Tibial artery (tissue), 4 donors: ENCODE results near the gene PSMD11.

Source experiments
- DNase-seq, 2 donors: peaks; one replicate each; pipeline ENCODE4 v3.0.0-alpha.2; 2019
- H3K27ac ChIP-seq, 2 donors: fragments of 200-600 bp; sonication (generic) in 1 of 2; 1 replicate in 1 of 2; 2 replicates in 1 of 2; pipeline ENCODE4 v1.5.1; 2018 to 2019; ENCODE audit warnings: mild to moderate bottlenecking in 1 of 2
- H3K27me3 ChIP-seq, 2 donors: fragments of 200-600 bp; sonication (generic) in 1 of 2; one replicate each; pipeline versions ENCODE4 v1.5.1 to v1.6.0; 2016 to 2019
- H3K36me3 ChIP-seq, 3 donors: fragments of 200-600 bp; sonication (generic) in 2 of 3; one replicate each; pipeline ENCODE4 v1.5.1; 2016 to 2019; ENCODE audit warnings: mild to moderate bottlenecking in 2 of 3
- H3K4me1 ChIP-seq, 4 donors: fragments of 200-600 bp; sonication (generic) in 2 of 4; 1 replicate in 3 of 4; 2 replicates in 1 of 4; pipeline ENCODE4 v1.5.1; 2016 to 2019
- H3K4me3 ChIP-seq, 2 donors: fragments of 200-600 bp; sonication (generic) in 1 of 2; 1 replicate in 1 of 2; 2 replicates in 1 of 2; pipeline ENCODE4 v1.5.1; 2018 to 2019; ENCODE audit warnings: mild to moderate bottlenecking in 2 of 2
- H3K9me3 ChIP-seq, 3 donors: fragments of 200-600 bp; sonication (generic) in 1 of 3; one replicate each; pipeline ENCODE4 v1.5.1; 2016 to 2019
- CTCF ChIP-seq, 2 experiments: fragments of 200-600 bp in 1 of 2; fragments of 450-650 bp in 1 of 2; IDR thresholded peaks; one replicate each; pipeline ENCODE4 v1.5.1; 2017 to 2019; ENCODE audit warnings: antibody characterized with exemption in 2 of 2, mild to moderate bottlenecking in 1 of 2, moderate library complexity in 1 of 2
- intact Hi-C: fragments of 100-400 bp; cut with DNase I; formaldehyde crosslinking; loops from one replicate; pipeline ENCODE4 v1.15.0; 2023; ENCODE audit warnings: low total_unique reads

Gene PSMD11

DNA sequence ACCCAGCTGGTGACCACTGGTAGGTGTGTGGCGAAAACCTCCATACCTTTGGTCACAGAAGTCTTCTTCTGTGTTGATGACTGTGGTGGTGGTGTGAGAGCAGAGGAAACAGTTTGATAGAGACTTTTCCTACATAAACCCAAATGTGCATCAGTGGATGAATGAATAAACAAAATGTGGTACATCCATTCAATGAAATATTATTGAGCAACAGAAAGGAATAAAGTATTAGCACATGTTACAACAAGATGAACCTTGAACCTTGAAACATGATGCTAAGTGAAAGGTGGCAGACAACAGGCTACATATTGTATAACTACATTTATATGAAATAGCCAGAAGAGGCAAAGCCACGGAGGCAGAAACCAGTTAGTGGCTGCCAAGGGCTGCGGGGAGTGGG is 57.7 kb downstream of the PSMD11 start:
- Histone ChIP-seq H3K27ac (no peak overlapping the region), H3K36me3 (peaks cover 0 to 32% (median 20%) of the 10 kb centered on the region in 3 donors), H3K9me3 (no peaks in the 10 kb centered on the region), H3K4me1 (peaks cover 0 to 34% (median 14%) of the 10 kb centered on the region in 4 donors), H3K4me3 (no peak overlapping the region), H3K27me3 (no peaks in the 10 kb centered on the region)
- TF ChIP-seq CTCF (IDR thresholded peaks at IDR 0.05): no peak
- DNase-seq: no peak
- intact Hi-C loops: no loop called here

DNA sequence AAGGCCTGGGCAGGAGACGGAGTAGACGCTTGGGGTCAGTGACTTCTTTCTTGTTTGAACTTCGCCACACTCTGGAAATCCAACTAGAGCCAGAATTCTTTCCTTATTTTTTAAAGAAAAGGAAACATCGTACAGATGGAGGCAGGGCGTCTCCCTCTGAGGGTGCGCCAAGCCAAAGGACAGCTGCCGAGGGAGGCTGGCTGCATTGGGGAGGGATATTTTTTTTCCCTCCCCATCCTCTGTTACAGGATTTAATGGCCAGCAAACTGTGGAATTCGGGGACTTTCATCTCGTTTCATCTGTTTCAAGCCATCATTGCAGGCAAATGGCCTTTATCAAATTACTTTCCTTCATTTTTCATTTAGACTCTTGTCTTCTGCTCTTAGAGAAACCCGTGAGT is 58.4 kb downstream of the PSMD11 start:
- H3K36me3 ChIP-seq: peaks cover 0 to 32% (median 20%) of the 10 kb centered on the region in 3 donors
- H3K4me1 ChIP-seq: peaks cover 0 to 27% (median 8%) of the 10 kb centered on the region in 4 donors
- H3K4me3 ChIP-seq: no peak overlapping the region
- no peak overlapping the region for H3K27ac ChIP-seq
- no peaks in the 10 kb centered on the region for H3K9me3 ChIP-seq
- intact Hi-C loops: no loop called here
- no peak for TF ChIP-seq CTCF (IDR thresholded peaks at IDR 0.05)
- DNase-seq: no peak
- no peaks in the 10 kb centered on the region for H3K27me3 ChIP-seq

GRCh38 chr17:32503251-32504165 is 59.2 kb downstream of the PSMD11 start:
- H3K27me3 ChIP-seq: no peaks in the 10 kb centered on the region
- H3K27ac ChIP-seq: no peak overlapping the region
- peaks cover 0 to 32% (median 20%) of the 10 kb centered on the region in 3 donors for H3K36me3 ChIP-seq
- H3K9me3 ChIP-seq: no peaks in the 10 kb centered on the region
- DNase-seq: no peak
- no peak overlapping the region for H3K4me3 ChIP-seq
- H3K4me1 ChIP-seq: peaks cover 0 to 19% (median 6%) of the 10 kb centered on the region in 4 donors
- intact Hi-C loops: no loop called here
- no peak for TF ChIP-seq CTCF (IDR thresholded peaks at IDR 0.05)

GRCh38 chr17:32504166-32504990 is 60.1 kb downstream of the PSMD11 start:
- peaks cover 0 to 19% (median 6%) of the 10 kb centered on the region in 4 donors for H3K4me1 ChIP-seq
- H3K4me3 ChIP-seq: no peak overlapping the region
- no peaks in the 10 kb centered on the region for H3K27me3 ChIP-seq
- peaks cover 0 to 32% (median 20%) of the 10 kb centered on the region in 3 donors for H3K36me3 ChIP-seq
- no peak for DNase-seq
- intact Hi-C loops: no loop called here
- no peaks in the 10 kb centered on the region for H3K9me3 ChIP-seq
- TF ChIP-seq CTCF (IDR thresholded peaks at IDR 0.05): no peak
- H3K27ac ChIP-seq: no peak overlapping the region

- TF ChIP-seq CTCF (IDR thresholded peaks at IDR 0.05): no peak
- intact Hi-C loops: no loop called here
- Histone ChIP-seq H3K36me3 (peaks cover 0 to 18% (median 14%) of the 10 kb centered on the region in 3 donors), H3K9me3 (no peaks in the 10 kb centered on the region), H3K27me3 (no peaks in the 10 kb centered on the region), H3K27ac (no peak overlapping the region), H3K4me1 (peaks cover 0 to 13% (median 3%) of the 10 kb centered on the region in 4 donors), H3K4me3 (no peak overlapping the region)
- DNase-seq: no peak
These were observed 64.6 kb downstream of the PSMD11 start for GRCh38 chr17:32508926-32509325.
